Mesenchymal stem cell (in vitro differentiated cells and primary cell): ENCODE measurements around the gene CCDC198.

Experiments
- DNase-seq: peaks from one replicate; pipeline ENCODE4 v3.0.0-alpha.2; 2013
- H2AFZ ChIP-seq: one replicate; pipeline ENCODE4 v1.6.1; 2013; ENCODE audit warnings: low read depth, mild to moderate bottlenecking, control low read depth, inconsistent platforms, low read length, moderate library complexity
- H2AK5ac ChIP-seq: 2 replicates; pipeline ENCODE4 v1.6.1; 2013; ENCODE audit warnings: low read length, moderate library complexity, mild to moderate bottlenecking, inconsistent platforms; ENCODE audit not compliant: severe bottlenecking
- H2BK120ac ChIP-seq: one replicate; pipeline ENCODE4 v1.6.1; 2013; ENCODE audit warnings: low read depth, mild to moderate bottlenecking, inconsistent platforms, low read length, moderate library complexity
- H2BK12ac ChIP-seq, 2 experiments: one replicate each; pipeline ENCODE4 v1.6.1; 2013; ENCODE audit warnings: inconsistent platforms in 2 of 2, low read length in 2 of 2, mild to moderate bottlenecking in 2 of 2, moderate library complexity in 2 of 2, control low read depth in 1 of 2
- H2BK15ac ChIP-seq: one replicate; pipeline ENCODE4 v1.6.1; 2013; ENCODE audit warnings: mild to moderate bottlenecking, low read depth, inconsistent platforms; ENCODE audit not compliant: poor library complexity, severe bottlenecking
- H2BK5ac ChIP-seq: 2 replicates; pipeline ENCODE4 v1.6.1; 2013; ENCODE audit warnings: low read depth, mild to moderate bottlenecking, low read length, control low read depth, inconsistent platforms; ENCODE audit not compliant: poor library complexity, severe bottlenecking
- H3K14ac ChIP-seq, 2 experiments: one replicate each; pipeline ENCODE4 v1.6.1; 2013; ENCODE audit warnings: inconsistent platforms in 2 of 2, low read length in 2 of 2, control low read depth in 1 of 2, mild to moderate bottlenecking in 1 of 2, moderate library complexity in 1 of 2
- H3K18ac ChIP-seq, 2 experiments: one replicate each; pipeline ENCODE4 v1.6.1; 2013; ENCODE audit warnings: inconsistent platforms in 2 of 2, low read length in 2 of 2, control low read depth in 1 of 2, low read depth in 1 of 2, mild to moderate bottlenecking in 1 of 2
- H3K23ac ChIP-seq, 2 experiments: one replicate each; pipeline ENCODE4 v1.6.1; 2013; ENCODE audit warnings: inconsistent platforms in 2 of 2, low read length in 2 of 2, mild to moderate bottlenecking in 2 of 2, moderate library complexity in 2 of 2, control low read depth in 1 of 2
- H3K27ac ChIP-seq: 2 replicates; pipeline ENCODE4 v1.5.1; 2013; ENCODE audit warnings: mild to moderate bottlenecking, moderate library complexity, low read length, control low read depth, inconsistent platforms; ENCODE audit not compliant: poor library complexity, severe bottlenecking
- H3K27me3 ChIP-seq, 2 experiments: 2 replicates each; pipeline versions ENCODE4 v1.6.1 to v1.7.0; 2013; ENCODE audit warnings: low read length in 2 of 2, mild to moderate bottlenecking in 2 of 2, moderate library complexity in 2 of 2, control low read depth in 1 of 2, inconsistent platforms in 1 of 2; ENCODE audit not compliant: control insufficient read depth in 1 of 2, insufficient read depth in 1 of 2
- H3K36me3 ChIP-seq, 2 experiments: 2 replicates each; pipeline versions ENCODE4 v1.6.1 to v1.7.0; 2013; ENCODE audit warnings: low read length in 2 of 2, control low read depth in 1 of 2, inconsistent platforms in 1 of 2, low read depth in 1 of 2, mild to moderate bottlenecking in 1 of 2; ENCODE audit not compliant: insufficient read depth in 2 of 2, control insufficient read depth in 1 of 2
- H3K4ac ChIP-seq, 2 experiments: one replicate each; pipeline ENCODE4 v1.6.1; 2013; ENCODE audit warnings: inconsistent platforms in 2 of 2, low read length in 2 of 2, mild to moderate bottlenecking in 2 of 2, moderate library complexity in 2 of 2, control low read depth in 1 of 2, low read depth in 1 of 2
- H3K4me1 ChIP-seq: 2 replicates; pipeline ENCODE4 v1.6.1; 2013; ENCODE audit warnings: low read depth, low read length, control low read depth; ENCODE audit not compliant: control insufficient read depth, insufficient read depth
- H3K4me2 ChIP-seq: 2 replicates; pipeline ENCODE4 v1.6.1; 2013; ENCODE audit warnings: low read length, mild to moderate bottlenecking, inconsistent platforms; ENCODE audit not compliant: poor library complexity, severe bottlenecking
- H3K4me3 ChIP-seq, 2 experiments: 2 replicates each; pipeline versions ENCODE4 v1.5.1 to v1.7.0; 2013; ENCODE audit warnings: low read length in 2 of 2, mild to moderate bottlenecking in 2 of 2, control low read depth in 1 of 2, low read depth in 1 of 2; ENCODE audit not compliant: insufficient read depth in 1 of 2
- H3K79me1 ChIP-seq: replicated peaks from 2 replicates; pipeline ENCODE4 v1.6.1; 2013; ENCODE audit warnings: mild to moderate bottlenecking, control low read depth, low read length, inconsistent platforms; ENCODE audit not compliant: poor library complexity, severe bottlenecking
- H3K9ac ChIP-seq: 2 replicates; pipeline ENCODE4 v1.7.0; 2013; ENCODE audit warnings: mild to moderate bottlenecking, low read length, moderate library complexity
- H3K9me3 ChIP-seq: 2 replicates; pipeline ENCODE4 v1.7.0; 2013; ENCODE audit warnings: mild to moderate bottlenecking, low read length; ENCODE audit not compliant: control insufficient read depth
- H4K8ac ChIP-seq: one replicate; pipeline ENCODE4 v1.6.1; 2013; ENCODE audit warnings: inconsistent platforms, mild to moderate bottlenecking, low read length, moderate library complexity
- H4K91ac ChIP-seq: one replicate; pipeline ENCODE4 v1.6.1; 2013; ENCODE audit warnings: mild to moderate bottlenecking, low read length, inconsistent platforms
- WGBS: methylation state at CpG from one replicate; pipeline ENCODE4 v1.1.7; 2013; ENCODE audit warnings: mixed read lengths; 5-methylcytosine and 5-hydroxymethylcytosine counted together

Gene CCDC198

DNA sequence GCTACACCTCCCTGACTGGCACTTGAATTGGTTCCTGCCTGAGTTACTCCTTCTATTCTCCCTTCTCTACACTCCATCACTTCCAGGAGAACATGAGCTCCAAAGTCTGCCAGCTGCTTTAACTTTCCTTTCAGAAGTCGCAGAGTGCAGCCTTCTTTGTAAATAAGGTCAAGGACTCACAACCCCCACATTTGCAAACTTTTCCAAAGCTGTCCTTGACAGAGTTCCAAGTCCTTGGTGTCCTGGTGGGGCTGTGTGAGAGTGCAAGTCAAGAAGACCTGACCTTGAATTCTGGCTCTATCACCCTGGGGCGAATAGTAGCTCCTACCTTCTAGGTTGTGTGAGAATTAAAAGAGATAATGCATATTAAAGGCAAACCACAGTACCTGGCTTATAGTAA, 15.6 kb downstream of the CCDC198 start:
- Histone ChIP-seq H2AK5ac (no peak overlapping the region), H3K9me3 (no peaks in the 10 kb centered on the region), H3K4me1 (peaks cover 7% of the 10 kb centered on the region), H4K91ac (no peak overlapping the region), H3K14ac (no peak overlapping the region), H3K23ac (no peak overlapping the region), H2BK120ac (no peak overlapping the region), H3K18ac (no peak overlapping the region), H2BK12ac (no peak overlapping the region), H2AFZ (no peak overlapping the region), H3K79me1 (peaks cover 11% of the 10 kb centered on the region), H3K27me3 (no peaks in the 10 kb centered on the region), H3K9ac (no peak overlapping the region), H4K8ac (no peak overlapping the region), H2BK15ac (no peak overlapping the region), H2BK5ac (no peak overlapping the region), H3K4ac (no peak overlapping the region), H3K4me3 (no peak overlapping the region), H3K27ac (no peak overlapping the region), H3K4me2 (no peak overlapping the region), H3K36me3 (peaks cover 0 to 15% of the 10 kb centered on the region in 2 experiments)
- no peak for DNase-seq
- WGBS: 58% methylated on average over 1 of the region's 2 CpGs

DNA sequence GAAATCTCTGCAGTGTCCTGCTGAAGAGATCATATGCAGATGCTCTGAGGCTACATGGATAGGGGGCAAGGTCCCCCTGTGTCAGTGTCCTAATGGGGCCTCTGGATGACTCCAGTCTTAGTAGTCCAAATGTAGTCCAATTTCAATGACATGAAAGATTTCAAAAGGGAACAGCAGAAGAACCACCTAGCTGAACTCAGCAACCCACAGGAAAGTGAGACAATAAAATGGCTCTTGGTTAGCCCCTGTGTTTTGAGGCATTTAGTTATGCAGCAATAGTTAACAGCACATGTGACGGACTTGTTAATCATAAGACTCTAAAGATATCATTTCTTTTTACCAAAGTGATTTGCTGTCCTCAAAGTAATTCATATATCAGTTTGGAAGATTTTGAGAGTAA, 22.7 kb downstream of the CCDC198 start:
- no peak overlapping the region for H3K4me2 ChIP-seq
- H2AK5ac ChIP-seq: no peak overlapping the region
- H3K27ac ChIP-seq: no peak overlapping the region
- H3K9ac ChIP-seq: no peak overlapping the region
- no peak overlapping the region for H3K14ac ChIP-seq
- no peak overlapping the region for H3K4ac ChIP-seq
- H4K91ac ChIP-seq: no peak overlapping the region
- no peak overlapping the region for H2BK12ac ChIP-seq
- no peak overlapping the region for H3K18ac ChIP-seq
- H2BK15ac ChIP-seq: no peak overlapping the region
- H3K23ac ChIP-seq: no peak overlapping the region
- no peaks in the 10 kb centered on the region for H3K36me3 ChIP-seq
- H4K8ac ChIP-seq: no peak overlapping the region
- no peak overlapping the region for H2BK120ac ChIP-seq
- H3K4me3 ChIP-seq: no peak overlapping the region
- peaks cover under 1% of the 10 kb centered on the region for H3K4me1 ChIP-seq
- H3K79me1 ChIP-seq: peaks cover 2% of the 10 kb centered on the region
- H3K9me3 ChIP-seq: peaks cover 7% of the 10 kb centered on the region
- no peak overlapping the region for H2BK5ac ChIP-seq
- no CpG with 5 or more reads among the region's 1 CpG for WGBS
- DNase-seq: no peak
- no peak overlapping the region for H2AFZ ChIP-seq
- no peaks in the 10 kb centered on the region for H3K27me3 ChIP-seq

DNA sequence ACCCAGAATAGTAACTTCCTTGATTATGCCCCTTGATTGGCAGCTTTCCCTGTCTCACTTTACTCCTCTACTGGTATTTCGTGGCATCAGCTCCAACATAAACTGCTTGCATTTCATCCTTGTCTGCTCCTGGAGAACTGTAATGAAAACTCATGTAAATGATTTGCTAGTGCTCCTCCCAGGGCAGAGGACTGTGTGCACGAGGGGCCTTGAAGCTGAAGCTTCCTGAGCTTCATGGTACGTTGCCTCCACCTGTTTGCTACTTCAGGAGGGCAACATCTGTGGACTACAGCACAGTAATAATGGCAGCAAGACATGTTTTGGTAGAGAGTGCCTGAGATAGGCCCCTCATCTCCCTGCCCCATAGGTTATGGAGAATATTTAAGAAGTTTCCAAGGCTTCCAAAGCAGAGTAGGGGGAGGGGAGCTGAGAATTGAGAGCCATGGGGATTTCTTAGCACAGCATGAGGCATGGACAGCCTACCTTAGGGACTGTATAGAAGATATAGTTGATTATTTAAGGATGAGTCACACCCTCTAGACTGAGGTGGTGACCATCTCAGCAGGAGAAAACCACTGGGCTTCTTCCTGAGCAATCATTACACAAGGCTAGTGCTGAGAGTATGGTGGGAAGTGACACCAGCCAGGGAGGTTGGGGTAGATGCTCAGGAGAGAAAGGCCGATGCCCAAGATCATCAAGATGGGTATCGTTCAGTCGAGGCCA, 29.5 kb downstream of the CCDC198 start:
- DNase-seq: no peak

DNA sequence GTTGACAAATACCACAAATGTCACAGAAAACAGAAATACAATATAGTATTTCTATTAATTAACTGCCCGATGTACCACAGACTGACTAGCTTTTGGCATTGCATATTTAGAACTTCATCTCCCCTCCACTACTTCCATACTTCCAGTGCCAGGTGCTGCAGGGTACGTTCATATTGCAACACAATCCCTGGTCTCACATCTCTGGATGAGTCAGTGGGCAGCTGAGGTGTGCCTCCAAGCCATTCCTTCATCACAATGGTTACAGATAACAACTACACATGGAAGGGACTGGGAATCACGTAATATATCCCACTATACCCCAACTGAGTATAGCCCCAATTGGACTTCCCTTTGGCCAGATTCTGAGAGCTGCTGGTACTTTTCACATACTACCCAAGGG, 31.1 kb downstream of the CCDC198 start:
- 91% methylated on average over 2 of the region's 3 CpGs for WGBS
- Histone ChIP-seq H3K9me3 (no peaks in the 10 kb centered on the region), H3K36me3 (no peaks in the 10 kb centered on the region)

More for the DNA sequence above, 29.5 kb downstream of the CCDC198 start:
- Histone ChIP-seq H3K23ac (no peak overlapping the region), H3K14ac (no peak overlapping the region), H3K9me3 (no peaks in the 10 kb centered on the region), H2BK120ac (no peak overlapping the region), H2BK15ac (no peak overlapping the region), H3K79me1 (no peaks in the 10 kb centered on the region), H3K4me3 (no peak overlapping the region), H3K27me3 (no peaks in the 10 kb centered on the region), H3K4me1 (peaks cover 16% of the 10 kb centered on the region), H2AK5ac (peak overlapping the region; percentile 93), H2BK5ac (peak overlapping the region; percentile 60), H4K8ac (no peak overlapping the region), H2BK12ac (no peak overlapping the region), H3K18ac (no peak overlapping the region), H3K4me2 (peak overlapping the region; percentile 17), H3K27ac (peak overlapping the region; percentile 86), H3K36me3 (no peaks in the 10 kb centered on the region), H3K9ac (no peak overlapping the region), H3K4ac (no peak overlapping the region), H2AFZ (no peak overlapping the region), H4K91ac (no peak overlapping the region)
- 70% methylated on average over 3 of the region's 6 CpGs for WGBS

More for the DNA sequence above, 31.1 kb downstream of the CCDC198 start:
- Histone ChIP-seq H3K14ac (no peak overlapping the region), H2AK5ac (peak overlapping the region; percentile 55), H3K27ac (peak overlapping the region; percentile 36), H4K8ac (no peak overlapping the region), H2BK12ac (no peak overlapping the region), H2BK120ac (no peak overlapping the region), H4K91ac (no peak overlapping the region), H3K4me1 (peaks cover 16% of the 10 kb centered on the region), H3K4me2 (no peak overlapping the region), H3K4me3 (no peak overlapping the region), H3K23ac (no peak overlapping the region), H2BK15ac (no peak overlapping the region), H3K18ac (no peak overlapping the region), H3K27me3 (no peaks in the 10 kb centered on the region), H2BK5ac (no peak overlapping the region), H3K9ac (no peak overlapping the region), H3K4ac (no peak overlapping the region), H2AFZ (no peak overlapping the region), H3K79me1 (no peaks in the 10 kb centered on the region)
- DNase-seq: no peak
